ENCODE measurements around the gene NLRP1. TPM values are rescaled to one million over a fixed set of nuclear protein-coding genes. Genes with fewer than 3 reads are reported as not detected.

Gene NLRP1
- total RNA-seq, 1 experiment from 2014 or later: 8.0 TPM

GRCh38 chr17:5533486-5534315 lies 50.6 kb downstream of the NLRP1 start:
- in situ Hi-C loops (cut with HindIII; ENCODE audit: low pct_unique_long_range_greater_than_20kb, low sequenced_read_pairs): no loop called here
- peak; percentile 51 for DNase-seq (ENCODE audit: low read depth)

GRCh38 chr17:5532581-5532980 lies 51.7 kb downstream of the NLRP1 start:
- in situ Hi-C loops (cut with HindIII; ENCODE audit: low pct_unique_long_range_greater_than_20kb, low sequenced_read_pairs): no loop called here
- no peak for DNase-seq (ENCODE audit: low read depth)

GRCh38 chr17:5531085-5531418 lies 53.3 kb downstream of the NLRP1 start:
- in situ Hi-C loops (cut with HindIII; ENCODE audit: low pct_unique_long_range_greater_than_20kb, low sequenced_read_pairs): no loop called here
- DNase-seq (ENCODE audit: low read depth): no peak

- DNase-seq (ENCODE audit: low read depth): no peak
- in situ Hi-C loops (cut with HindIII; ENCODE audit: low pct_unique_long_range_greater_than_20kb, low sequenced_read_pairs): no loop called here
Measured at GRCh38 chr17:5530265-5531084, 53.8 kb downstream of the NLRP1 start.

GRCh38 chr17:5527601-5528250 lies 56.6 kb downstream of the NLRP1 start:
- in situ Hi-C loops (cut with HindIII; ENCODE audit: low pct_unique_long_range_greater_than_20kb, low sequenced_read_pairs): no loop called here
- no peak for DNase-seq (ENCODE audit: low read depth)

- in situ Hi-C loops (cut with HindIII; ENCODE audit: low pct_unique_long_range_greater_than_20kb, low sequenced_read_pairs): no loop called here
Measured at GRCh38 chr17:5526821-5527598, 57.3 kb downstream of the NLRP1 start.

GRCh38 chr17:5523249-5523648 lies 61.1 kb downstream of the NLRP1 start:
- in situ Hi-C loops (cut with HindIII; ENCODE audit: low pct_unique_long_range_greater_than_20kb, low sequenced_read_pairs): no loop called here
- no peak for DNase-seq (ENCODE audit: low read depth)

More at GRCh38 chr17:5526821-5527598, 57.3 kb downstream of the NLRP1 start:
- DNase-seq (ENCODE audit: low read depth): peak; percentile 76

GRCh38 chr17:5522476-5522875 lies 61.8 kb downstream of the NLRP1 start:
- DNase-seq (ENCODE audit: low read depth): no peak
- in situ Hi-C loops (cut with HindIII; ENCODE audit: low pct_unique_long_range_greater_than_20kb, low sequenced_read_pairs): no loop called here

GRCh38 chr17:5516060-5516792 lies 68.1 kb downstream of the NLRP1 start:
- DNase-seq (ENCODE audit: low read depth): peak; percentile 95
- in situ Hi-C loops (cut with HindIII; ENCODE audit: low pct_unique_long_range_greater_than_20kb, low sequenced_read_pairs): no loop called here

GRCh38 chr17:5514976-5515375 lies 69.3 kb downstream of the NLRP1 start:
- in situ Hi-C loops (cut with HindIII; ENCODE audit: low pct_unique_long_range_greater_than_20kb, low sequenced_read_pairs): no loop called here
- DNase-seq (ENCODE audit: low read depth): no peak

GRCh38 chr17:5513628-5514027 lies 70.7 kb downstream of the NLRP1 start:
- in situ Hi-C loops (cut with HindIII; ENCODE audit: low pct_unique_long_range_greater_than_20kb, low sequenced_read_pairs): no loop called here
- no peak for DNase-seq (ENCODE audit: low read depth)

- in situ Hi-C loops (cut with HindIII; ENCODE audit: low pct_unique_long_range_greater_than_20kb, low sequenced_read_pairs): no loop called here
- DNase-seq (ENCODE audit: low read depth): no peak
Measured at GRCh38 chr17:5511401-5512225, 72.7 kb downstream of the NLRP1 start.

- in situ Hi-C loops (cut with HindIII; ENCODE audit: low pct_unique_long_range_greater_than_20kb, low sequenced_read_pairs): no loop called here
Measured at GRCh38 chr17:5510771-5511170, 73.5 kb downstream of the NLRP1 start.

GRCh38 chr17:5509482-5509881 lies 74.8 kb downstream of the NLRP1 start:
- in situ Hi-C loops (cut with HindIII; ENCODE audit: low pct_unique_long_range_greater_than_20kb, low sequenced_read_pairs): no loop called here
- DNase-seq (ENCODE audit: low read depth): no peak

More at GRCh38 chr17:5510771-5511170, 73.5 kb downstream of the NLRP1 start:
- no peak for DNase-seq (ENCODE audit: low read depth)

- in situ Hi-C loops (cut with HindIII; ENCODE audit: low pct_unique_long_range_greater_than_20kb, low sequenced_read_pairs): no loop called here
- peak; percentile 8 for DNase-seq (ENCODE audit: low read depth)
Measured at GRCh38 chr17:5508810-5509209, 75.5 kb downstream of the NLRP1 start.

GRCh38 chr17:5506307-5506706 lies 78.0 kb downstream of the NLRP1 start:
- in situ Hi-C loops (cut with HindIII; ENCODE audit: low pct_unique_long_range_greater_than_20kb, low sequenced_read_pairs): no loop called here
- no peak for DNase-seq (ENCODE audit: low read depth)

- in situ Hi-C loops (cut with HindIII; ENCODE audit: low pct_unique_long_range_greater_than_20kb, low sequenced_read_pairs): no loop called here
- no peak for DNase-seq (ENCODE audit: low read depth)
Measured at GRCh38 chr17:5502552-5502951, 81.8 kb downstream of the NLRP1 start.

All from Caki2 (cell line).